ENCODE measurements around the gene ARL6IP1.
"Not testable (repeated sequence)": the region's sequence is repeated elsewhere in the genome, so short reads cannot be mapped to it uniquely, and the experiment has no call there.

Gene ARL6IP1

DNA sequence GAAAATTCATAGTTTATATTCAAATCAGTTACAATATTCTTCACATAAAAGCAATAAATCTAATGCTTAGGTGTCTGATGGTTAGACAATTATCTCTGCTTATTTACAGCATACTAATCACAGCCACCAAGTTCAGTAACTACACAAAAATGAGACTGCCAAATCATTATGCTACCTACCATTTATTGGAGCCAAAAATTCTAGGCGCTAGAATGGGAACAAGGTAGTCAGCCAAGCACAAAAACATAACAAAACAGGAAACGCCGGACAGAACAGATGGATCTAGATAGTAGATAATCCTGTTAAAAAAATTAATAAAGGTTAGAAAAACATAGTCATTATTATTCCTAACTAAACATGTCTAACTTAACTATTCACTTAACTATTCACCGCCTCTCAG is 3.6 kb downstream of the ARL6IP1 start:
- no peak for DNase-seq

GRCh38 chr16:18796377-18796776 is 5.0 kb downstream of the ARL6IP1 start:
- no peak for DNase-seq

- DNase-seq: no peak
These were observed 8.4 kb downstream of the ARL6IP1 start for GRCh38 chr16:18792836-18793433.

- peak; percentile 92 for DNase-seq
These were observed 11.3 kb downstream of the ARL6IP1 start, which contains the start of gene RPS15A for GRCh38 chr16:18789850-18790706. TSS of gene RPS15A (minus strand) at chr16:18790334. CDS start at chr16:18789113, 1,221 bp downstream.

GRCh38 chr16:18789515-18789849 is 11.9 kb downstream of the ARL6IP1 start:
- no peak for DNase-seq

GRCh38 chr16:18788828-18789514 is 12.4 kb downstream of the ARL6IP1 start:
- no peak for DNase-seq

DNA sequence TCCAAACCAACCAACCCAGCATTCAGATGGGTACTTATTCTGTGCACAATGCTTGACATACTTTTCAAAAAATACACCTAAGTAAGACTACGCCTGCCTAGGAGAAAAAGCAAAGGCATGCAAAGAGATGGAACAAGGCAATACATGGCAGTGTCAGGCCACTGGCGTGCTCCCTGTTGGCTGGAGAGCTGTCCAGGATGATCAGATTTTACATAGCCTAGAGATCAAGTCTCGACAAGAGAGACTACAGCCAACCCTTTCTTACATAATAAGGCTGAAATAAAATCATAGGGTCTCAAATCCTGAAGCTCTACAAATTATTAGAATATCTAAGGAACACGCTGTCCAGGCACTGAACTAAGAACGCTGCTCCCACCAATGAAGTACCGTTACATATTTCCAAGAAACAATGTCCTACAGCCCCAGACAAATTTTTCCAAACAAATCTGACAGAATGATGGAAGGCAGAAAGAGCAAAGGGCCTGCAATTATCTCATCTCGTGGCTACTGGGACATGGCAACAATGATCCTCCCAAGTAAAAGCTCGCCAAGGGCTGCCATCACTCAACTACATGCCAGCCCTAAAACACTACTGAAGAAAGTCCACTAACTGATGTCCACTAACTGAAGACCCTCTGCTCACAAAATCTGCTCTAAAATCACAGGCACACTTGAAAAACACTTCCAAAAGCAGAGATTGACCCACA is 16.3 kb downstream of the ARL6IP1 start:
- DNase-seq: no peak

DNA sequence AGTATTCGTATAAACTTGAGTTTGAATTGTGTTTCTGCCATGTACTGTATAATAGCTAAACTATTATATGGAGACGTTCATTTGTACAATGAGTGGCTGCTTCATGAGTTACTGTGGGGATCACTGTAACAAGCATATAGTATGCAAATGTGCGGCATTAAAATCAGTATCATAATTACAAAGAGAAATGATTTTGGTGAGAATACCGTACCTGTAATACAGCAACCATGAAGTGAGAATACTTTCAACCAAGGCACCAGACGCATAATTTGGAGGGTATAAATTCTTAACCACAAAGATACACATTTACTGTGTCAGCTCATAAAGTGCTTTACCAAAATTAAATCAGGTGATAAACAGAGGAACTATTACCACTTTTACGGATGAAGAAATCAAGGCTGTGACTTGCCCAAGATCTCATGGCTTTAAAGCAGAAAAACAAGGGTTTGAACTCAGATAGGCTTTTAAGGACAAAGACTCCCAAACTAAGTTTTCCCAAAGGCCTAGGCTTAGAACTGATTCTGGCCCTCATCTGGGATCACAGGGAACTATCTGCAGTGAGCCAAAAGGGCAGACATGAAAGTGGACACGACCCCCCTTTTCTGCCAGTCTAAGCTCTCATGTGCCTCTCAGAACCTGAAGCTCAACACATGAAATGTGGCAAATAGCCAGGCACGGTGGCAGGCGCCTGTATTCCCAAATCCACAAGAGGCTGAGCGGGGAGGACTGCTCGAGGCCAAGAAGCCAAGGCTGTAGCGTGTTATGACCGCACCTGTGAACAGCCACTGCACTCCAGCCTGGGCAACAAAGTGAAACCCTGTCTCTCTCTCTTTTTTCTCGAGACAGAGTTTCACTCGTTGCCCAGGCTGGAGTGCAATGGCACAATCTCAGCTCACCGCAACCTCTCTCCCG is 17.7 kb downstream of the ARL6IP1 start:
- DNase-seq: no peak

GRCh38 chr16:18782697-18783429 is 18.5 kb downstream of the ARL6IP1 start:
- no peak for DNase-seq

DNA sequence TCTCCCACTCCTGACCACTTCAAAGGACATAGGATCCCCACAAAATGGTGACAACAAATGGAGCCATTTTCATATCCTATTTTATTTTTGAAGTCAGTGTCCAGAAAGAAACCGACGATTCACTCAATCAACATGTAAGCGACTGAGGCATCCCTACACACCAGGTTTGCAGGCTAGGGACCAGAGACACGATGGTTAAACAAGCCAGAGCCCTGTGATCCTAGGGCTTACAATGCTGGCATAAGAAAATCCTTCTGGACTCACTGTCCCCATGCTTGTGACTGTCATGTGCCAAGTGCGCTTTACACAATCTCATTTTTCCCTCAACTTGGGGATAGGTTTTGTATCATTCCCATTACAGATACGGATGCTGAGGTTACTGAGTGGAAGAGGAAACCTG is 20.1 kb downstream of the ARL6IP1 start:
- DNase-seq: not testable (repeated sequence)

- DNase-seq: not testable (repeated sequence)
These were observed 20.8 kb downstream of the ARL6IP1 start for GRCh38 chr16:18780460-18781026.

DNA sequence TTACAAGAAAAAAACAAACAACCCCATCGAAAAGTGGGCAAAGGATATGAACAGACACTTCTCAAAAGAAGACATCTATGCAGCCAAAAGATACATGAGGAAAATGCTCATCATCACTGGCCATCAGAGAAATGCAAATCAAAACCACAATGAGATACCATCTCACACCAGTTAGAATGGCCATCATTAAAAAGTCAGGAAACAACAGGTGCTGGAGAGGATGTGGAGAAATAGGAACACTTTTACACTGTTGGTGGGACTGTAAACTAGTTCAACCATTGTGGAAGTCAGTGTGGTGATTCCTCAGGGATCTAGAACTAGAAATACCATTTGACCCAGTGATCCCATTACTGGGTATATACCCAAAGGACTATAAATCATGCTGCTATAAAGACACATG is 23.7 kb downstream of the ARL6IP1 start:
- DNase-seq: not testable (repeated sequence)

GRCh38 chr16:18776334-18776733 is 25.0 kb downstream of the ARL6IP1 start:
- not testable (repeated sequence) for DNase-seq

DNA sequence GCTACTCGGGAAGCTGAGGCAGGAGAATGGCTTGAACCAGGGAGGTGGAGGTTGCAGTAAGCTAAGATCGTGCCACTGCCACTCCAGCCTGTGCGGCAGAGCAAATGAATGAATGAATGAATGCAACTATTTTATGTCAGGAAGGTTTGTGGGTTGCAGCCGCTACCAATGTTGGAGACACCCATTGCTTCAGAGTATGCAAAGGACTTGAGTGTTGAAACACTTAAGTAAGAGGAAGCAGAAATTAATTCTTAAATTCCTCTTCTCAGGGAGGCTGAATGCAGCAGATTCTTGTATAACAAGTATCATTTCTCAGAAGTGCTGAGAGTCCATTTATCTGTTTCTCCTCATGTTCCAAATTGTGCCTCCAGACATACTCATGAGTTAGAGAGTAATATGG is 26.7 kb downstream of the ARL6IP1 start:
- not testable (repeated sequence) for DNase-seq

- DNase-seq: not testable (repeated sequence)
These were observed 29.2 kb downstream of the ARL6IP1 start for GRCh38 chr16:18772171-18772570.

DNA sequence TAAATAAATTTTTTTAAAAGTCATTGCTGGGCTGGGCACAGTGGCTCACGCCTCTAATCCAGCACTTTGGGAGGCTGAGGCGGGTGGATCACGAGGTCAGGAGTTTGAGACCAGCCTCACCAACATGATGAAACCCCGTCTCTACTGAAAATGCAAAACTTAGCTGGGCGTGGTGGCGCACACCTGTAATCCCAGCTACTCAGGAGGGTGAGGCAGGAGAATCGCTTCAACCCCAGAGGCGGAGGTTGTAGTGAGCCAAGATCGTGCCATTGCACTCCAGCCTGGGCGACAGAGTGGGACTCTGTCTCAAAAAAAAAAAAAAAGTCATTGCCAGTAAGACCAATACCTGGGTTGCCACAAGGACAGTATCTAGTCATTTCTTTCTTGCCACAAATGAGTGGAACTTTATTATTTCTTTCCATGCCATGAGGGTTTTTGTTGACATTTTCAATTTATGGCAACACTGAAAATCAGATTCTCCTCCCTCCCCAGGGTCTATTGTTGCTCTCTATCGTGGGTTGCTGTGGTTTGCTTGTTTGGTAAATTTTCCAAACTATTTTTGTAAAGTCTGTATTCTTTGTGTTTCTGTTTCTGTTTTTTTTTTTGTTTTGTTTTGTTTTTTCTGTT is 30.9 kb downstream of the ARL6IP1 start:
- DNase-seq: not testable (repeated sequence)

DNA sequence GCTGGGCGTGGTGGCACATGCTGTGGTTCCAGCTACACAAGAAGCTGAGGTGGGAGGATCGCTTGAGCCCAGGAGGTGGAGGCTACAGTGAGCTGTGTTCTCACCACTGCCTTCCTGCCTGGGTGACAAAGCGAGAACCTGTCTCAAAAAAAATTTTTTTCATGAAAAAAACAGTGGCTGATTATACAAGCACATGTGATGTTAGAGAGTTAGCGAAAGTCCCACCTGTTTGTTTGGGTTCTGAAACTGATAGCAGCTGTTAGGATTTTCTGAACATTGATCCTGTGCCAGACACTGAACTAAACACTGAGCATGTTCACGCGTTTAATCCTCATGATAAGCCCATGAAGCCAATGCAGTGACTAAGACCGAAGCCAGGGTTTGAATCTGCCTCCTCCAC is 34.1 kb downstream of the ARL6IP1 start:
- DNase-seq: not testable (repeated sequence)

DNA sequence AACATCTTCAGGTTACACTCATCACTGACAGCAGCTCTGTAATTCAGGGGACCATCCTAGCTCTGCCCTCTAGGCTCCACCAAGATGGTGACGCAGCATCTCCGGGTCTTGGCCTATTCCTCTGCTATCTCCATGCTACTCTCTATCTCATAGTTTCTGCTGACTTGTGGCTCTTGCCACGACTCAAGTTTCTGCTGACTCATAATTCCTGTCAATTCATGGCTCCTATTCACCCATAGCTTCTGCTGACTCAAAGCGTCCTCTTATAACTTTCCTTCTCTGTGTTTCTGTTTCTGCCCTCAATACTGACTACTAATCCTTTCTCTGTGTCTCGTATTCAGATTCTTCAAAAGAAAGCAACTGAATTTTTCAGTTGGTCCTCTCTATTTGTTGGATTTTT is 38.6 kb downstream of the ARL6IP1 start:
- DNase-seq: not testable (repeated sequence)

DNA sequence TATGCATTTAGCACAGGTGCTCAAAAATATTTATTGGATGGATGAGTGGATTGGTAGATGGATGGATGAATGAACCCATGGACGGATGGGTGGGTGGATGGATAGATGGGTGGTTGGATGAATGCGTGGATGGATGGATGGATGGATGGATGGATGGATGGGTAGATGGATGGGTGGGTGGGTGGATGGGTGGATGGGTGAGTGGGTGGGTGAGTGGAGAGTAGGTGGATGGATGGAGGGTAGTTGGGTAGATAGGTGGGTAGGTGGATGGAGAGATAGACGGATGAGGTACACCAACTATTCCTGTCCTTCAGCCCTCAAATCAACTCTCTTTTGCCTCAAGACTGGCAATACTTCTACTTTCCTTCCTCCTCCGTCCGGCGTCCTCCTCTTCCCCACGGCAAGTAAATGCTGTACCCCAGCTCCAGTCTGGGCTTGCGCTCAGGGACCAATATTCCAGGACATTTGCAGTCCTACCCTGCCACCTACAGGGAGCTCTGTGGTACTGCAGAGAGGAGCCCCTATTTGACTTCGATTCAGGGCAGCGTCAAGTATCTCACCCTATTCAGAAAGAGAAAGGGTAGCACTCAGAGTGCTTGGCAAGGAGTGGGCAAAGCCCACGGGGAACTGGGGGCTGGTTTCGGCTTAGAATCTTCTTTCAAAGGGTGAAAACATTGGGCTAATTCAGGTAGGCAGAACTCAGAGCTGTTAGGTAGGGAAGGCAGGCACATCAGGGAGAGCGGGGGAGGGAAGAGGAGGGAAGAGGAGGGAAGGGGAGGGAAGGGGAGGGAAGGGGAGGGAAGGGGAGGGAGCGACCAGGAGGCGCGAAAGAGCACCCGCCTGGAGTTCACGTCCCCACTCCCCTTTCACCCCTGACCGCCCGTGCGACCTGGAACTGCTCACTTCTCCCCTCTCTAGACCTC is 41.5 kb downstream of the ARL6IP1 start:
- peak; percentile 11 for DNase-seq
